Right lobe of liver (tissue), 6 donors: ENCODE measurements around the gene LDB1. TPM values are rescaled to one million over a fixed set of nuclear protein-coding genes. Genes with fewer than 3 reads are reported as not detected.

Experiments
- ATAC-seq, 4 donors: fragments of 200-7000 bp; cut with Tn5 transposase; one replicate each; pipeline ENCODE4 v1.9.1; 2020; ENCODE audit warnings: mild to moderate bottlenecking in 4 of 4, moderate library complexity in 4 of 4
- DNase-seq, 3 donors: peaks; one replicate each; pipeline ENCODE4 v3.0.0-alpha.2; 2020
- H3K27ac ChIP-seq, 3 donors: fragments of 200-600 bp; one replicate each; pipeline ENCODE4 v1.8.0; 2022
- H3K27me3 ChIP-seq, 2 donors: fragments of 200-600 bp; one replicate each; pipeline ENCODE4 v1.8.0; 2022
- H3K36me3 ChIP-seq, 4 donors: fragments of 200-600 bp; sonication (generic) in 1 of 4; one replicate each; pipeline versions ENCODE4 v1.5.1 to v1.8.0; 2017 to 2022; ENCODE audit warnings: control low read depth in 1 of 4
- H3K4me1 ChIP-seq, 4 donors: fragments of 200-600 bp; sonication (generic) in 1 of 4; one replicate each; pipeline versions ENCODE4 v1.5.1 to v1.8.0; 2017 to 2022; ENCODE audit warnings: control low read depth in 1 of 4
- H3K4me3 ChIP-seq, 3 donors: fragments of 200-600 bp; one replicate each; pipeline ENCODE4 v1.8.0; 2022
- H3K9me3 ChIP-seq, 4 donors: fragments of 200-600 bp; sonication (generic) in 1 of 4; one replicate each; pipeline versions ENCODE4 v1.5.1 to v1.8.0; 2017 to 2022; ENCODE audit warnings: control low read depth in 1 of 4
- POLR2A ChIP-seq: fragments of 450-650 bp; IDR thresholded peaks from one replicate; pipeline ENCODE4 v1.6.1; 2017; ENCODE audit warnings: antibody characterized with exemption, mild to moderate bottlenecking
- WGBS: methylation state at CpG from one replicate; pipeline ENCODE4 v1.1.6; 2018; ENCODE audit warnings: low coverage, low lambda C conversion rate; ENCODE audit not compliant: insufficient coverage; ENCODE audit errors: missing lambda C conversion rate; 5-methylcytosine and 5-hydroxymethylcytosine counted together
- intact Hi-C, 2 donors: fragments of 100-400 bp; cut with DNase I; formaldehyde crosslinking; loops; one replicate each; pipeline versions ENCODE4 v1.11.2 to v1.14.1; 2022
- small RNA-seq, 2 experiments: library from RNA; depleted of rRNA; stranded (forward); fragments of <200 nt; gene quantifications; one replicate each; pipeline ENCODE3, GENCODE V24; 2016
- total RNA-seq, 6 experiments: library from RNA; depleted of rRNA in 2 of 6; stranded (reverse); fragments of >200 nt in 2 of 6; fragmentation: NEBNext Ultra II Directional in 3 of 6; extraction: Animal tissue kit (Norgen Biotek cat#: 25700) in 3 of 6; gene quantifications; one replicate each; pipeline versions ENCODE4 v1.1.0 to v1.2.4, GENCODE V29; 2016 to 2023
- TF ChIP-seq, protein P1 (sequence below), 4 donors: fragments of 200-600 bp in 3 of 4; fragments of 450-650 bp in 1 of 4; IDR thresholded peaks; one replicate each; pipeline versions ENCODE4 v1.5.1 to v1.8.0; 2016 to 2022; ENCODE audit warnings: antibody characterized with exemption in 4 of 4, mild to moderate bottlenecking in 2 of 4
- donor health status: DM: no; HTN: yes; CAD: no.
- donor health status: DM: no; HTN: no; CAD: no.
- donor health status: DM: no; HTN: no; CAD: no.
- donor health status: DM: no; HTN: yes; CAD: no.
- donor health status: DM: no; HTN: yes; CAD: no.

The LDB1 gene
- total RNA-seq, 6 experiments from 2014 or later = 11.2 to 14.7 (median 13.0) TPM

DNA sequence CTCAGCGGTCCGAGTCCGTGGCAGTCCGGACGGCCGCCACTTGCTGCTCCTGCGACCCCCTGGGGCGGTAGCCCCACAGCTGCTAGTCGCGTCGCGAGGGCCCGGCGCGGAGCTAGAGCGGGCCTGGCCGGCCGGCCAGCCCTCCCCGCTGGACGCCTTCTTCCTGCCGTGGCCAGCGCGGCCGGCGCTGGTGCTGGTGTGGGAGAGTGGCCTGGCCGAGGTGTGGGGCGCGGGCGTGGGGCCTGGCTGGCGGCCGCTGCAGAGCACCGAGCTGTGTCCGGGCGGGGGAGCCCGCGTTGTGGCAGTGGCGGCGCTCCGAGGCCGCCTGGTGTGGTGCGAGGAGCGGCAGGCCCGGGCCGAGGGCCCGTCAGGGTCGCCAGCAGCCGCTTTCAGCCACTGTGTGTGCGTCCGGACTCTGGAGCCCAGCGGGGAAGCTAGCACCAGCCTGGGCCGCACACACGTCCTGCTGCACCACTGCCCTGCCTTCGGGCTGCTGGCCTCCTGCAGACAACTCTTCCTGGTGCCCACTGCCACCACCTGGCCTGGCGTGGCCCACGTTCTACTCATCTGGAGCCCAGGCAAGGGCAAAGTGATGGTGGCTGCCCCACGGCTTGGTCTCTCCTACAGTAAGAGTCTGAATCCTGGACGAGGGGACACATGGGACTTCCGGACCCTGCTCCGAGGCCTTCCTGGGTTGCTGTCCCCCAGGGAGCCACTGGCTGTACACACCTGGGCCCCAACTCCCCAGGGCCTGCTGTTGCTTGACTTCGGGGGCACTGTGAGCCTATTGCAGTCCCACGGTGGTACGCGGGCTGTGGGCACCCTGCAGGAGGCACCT, 54.4 kb downstream of the LDB1 start:
- H3K4me1 ChIP-seq = peaks cover 0 to 18% (median 4%) of the 10 kb centered on the region in 4 donors
- no peaks in the 10 kb centered on the region for H3K36me3 ChIP-seq
- no peaks in the 10 kb centered on the region for H3K27me3 ChIP-seq
- ATAC-seq (peak; percentile 36 to 58 (median 38)), DNase-seq (peak; percentile 51 to 66 (median 54))
- H3K9me3 ChIP-seq = no peaks in the 10 kb centered on the region
- TF ChIP-seq, protein P1, sequence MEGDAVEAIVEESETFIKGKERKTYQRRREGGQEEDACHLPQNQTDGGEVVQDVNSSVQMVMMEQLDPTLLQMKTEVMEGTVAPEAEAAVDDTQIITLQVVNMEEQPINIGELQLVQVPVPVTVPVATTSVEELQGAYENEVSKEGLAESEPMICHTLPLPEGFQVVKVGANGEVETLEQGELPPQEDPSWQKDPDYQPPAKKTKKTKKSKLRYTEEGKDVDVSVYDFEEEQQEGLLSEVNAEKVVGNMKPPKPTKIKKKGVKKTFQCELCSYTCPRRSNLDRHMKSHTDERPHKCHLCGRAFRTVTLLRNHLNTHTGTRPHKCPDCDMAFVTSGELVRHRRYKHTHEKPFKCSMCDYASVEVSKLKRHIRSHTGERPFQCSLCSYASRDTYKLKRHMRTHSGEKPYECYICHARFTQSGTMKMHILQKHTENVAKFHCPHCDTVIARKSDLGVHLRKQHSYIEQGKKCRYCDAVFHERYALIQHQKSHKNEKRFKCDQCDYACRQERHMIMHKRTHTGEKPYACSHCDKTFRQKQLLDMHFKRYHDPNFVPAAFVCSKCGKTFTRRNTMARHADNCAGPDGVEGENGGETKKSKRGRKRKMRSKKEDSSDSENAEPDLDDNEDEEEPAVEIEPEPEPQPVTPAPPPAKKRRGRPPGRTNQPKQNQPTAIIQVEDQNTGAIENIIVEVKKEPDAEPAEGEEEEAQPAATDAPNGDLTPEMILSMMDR (IDR thresholded peaks at IDR 0.05) = no peak
- peak; percentile 11 for TF ChIP-seq POLR2A
- WGBS = 10% methylated on average over 17 of the region's 63 CpGs
- intact Hi-C loops = no loop called here
- H3K4me3 ChIP-seq = peak overlapping the region; percentile 94 to 100 (median 95)
- H3K27ac ChIP-seq = peak overlapping the region; percentile 73 to 86 (median 84)

GRCh38 chr10:102064868-102065560, 55.2 kb downstream of the LDB1 start, which contains the start of gene HPS6:
HPS6 (plus strand) TSS chr10:102065349; CDS start chr10:102065475, 126 bp downstream.
- ATAC-seq = peak; percentile 98 to 99 (median 98)

GRCh38 chr10:102064503-102064867, 55.7 kb downstream of the LDB1 start:
- peak overlapping the region in 2 of 3 donors; percentile 84 to 86 for H3K27ac ChIP-seq
- peak overlapping the region; percentile 94 to 100 (median 95) for H3K4me3 ChIP-seq
- H3K36me3 ChIP-seq = no peaks in the 10 kb centered on the region
- no peaks in the 10 kb centered on the region for H3K27me3 ChIP-seq
- no peak for ATAC-seq
- H3K4me1 ChIP-seq = peaks cover 0 to 18% (median 4%) of the 10 kb centered on the region in 4 donors
- intact Hi-C loops = no loop called here
- TF ChIP-seq POLR2A = no peak
- TF ChIP-seq, protein P1 (IDR thresholded peaks at IDR 0.05) = no peak
- WGBS = 91% methylated on average over 1 of the region's 2 CpGs
- no peaks in the 10 kb centered on the region for H3K9me3 ChIP-seq
- no peak for DNase-seq

More at GRCh38 chr10:102064868-102065560, 55.2 kb downstream of the LDB1 start, which contains the start of gene HPS6:
- peak within 1 kb of the TSS; percentile 94 to 100 (median 95) for H3K4me3 ChIP-seq
- H3K27ac ChIP-seq = peak within 1 kb of the TSS; percentile 73 to 86 (median 84)
- no peaks in the 10 kb centered on the region for H3K9me3 ChIP-seq
- H3K27me3 ChIP-seq = no peaks in the 10 kb centered on the region
- intact Hi-C loops = no loop called here
- H3K36me3 ChIP-seq = no peaks in the 10 kb centered on the region
- peaks cover 0 to 18% (median 4%) of the 10 kb centered on the region in 4 donors for H3K4me1 ChIP-seq
- WGBS = 20% methylated on average over 6 of the region's 61 CpGs
- TF ChIP-seq, protein P1 (IDR thresholded peaks at IDR 0.05) = peak in 3 of 4 donors; percentile 12 to 43 (median 38)
- peak; percentile 84 for TF ChIP-seq POLR2A
- peak; percentile 95 for DNase-seq

DNA sequence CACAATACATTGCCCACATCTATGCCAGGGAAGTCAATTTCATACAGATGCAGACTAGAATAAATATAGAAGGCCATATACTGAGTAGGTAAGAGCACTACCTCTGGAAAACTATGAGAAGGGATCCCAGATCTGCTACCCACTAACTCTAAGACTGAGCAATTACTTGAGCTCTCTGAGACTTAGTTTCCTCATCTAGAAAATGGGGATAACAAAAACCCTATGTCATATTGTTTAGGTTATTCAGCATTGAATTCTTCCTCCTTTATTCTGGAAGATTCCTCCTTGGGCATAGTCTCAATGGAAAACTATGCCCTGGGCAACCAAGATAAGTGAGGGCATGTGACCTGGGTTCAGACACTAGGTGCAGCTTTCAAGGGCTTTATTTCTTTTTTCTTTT, 60.2 kb downstream of the LDB1 start:
- no peak overlapping the region for H3K4me3 ChIP-seq
- DNase-seq (no peak), ATAC-seq (no peak)
- no peaks in the 10 kb centered on the region for H3K9me3 ChIP-seq
- no peaks in the 10 kb centered on the region for H3K27me3 ChIP-seq
- no peaks in the 10 kb centered on the region for H3K36me3 ChIP-seq
- intact Hi-C loops = no loop called here
- no peak for TF ChIP-seq POLR2A
- TF ChIP-seq, protein P1 (IDR thresholded peaks at IDR 0.05) = no peak
- H3K4me1 ChIP-seq = peaks cover 0 to 3% (median 0%) of the 10 kb centered on the region in 4 donors
- no peak overlapping the region for H3K27ac ChIP-seq

Small RNA genes within 50 kb of the gene (small RNA-seq; reads per million reads assigned to genes)
- 0 reads per million in 2 experiments for gene AL500527.1
- 0 reads per million in 2 experiments for gene AL500527.2

Other genes starting within 250 kb of the LDB1 start
- gene ARMH3, start 64.2 kb downstream of the LDB1 start, total RNA-seq = 10 to 100 TPM in 4 of 6 experiments, 1 to 10 TPM in 2; 8.5 to 13.4 (median 11.6) TPM
- 10 to 100 TPM in 2 of 6 experiments, 1 to 10 TPM in 4; 6.6 to 11.7 (median 8.4) TPM for gene HPS6, start 55.0 kb downstream of the LDB1 start, total RNA-seq
- gene PPRC1, start 12.7 kb upstream of the LDB1 start, total RNA-seq = 10 to 100 TPM in 3 of 6 experiments, 1 to 10 TPM in 3; 7.9 to 18.2 (median 10.3) TPM
- 10 to 100 TPM; 16.0 to 60.2 (median 27.3) TPM for gene NOLC1, start 32.0 kb upstream of the LDB1 start, total RNA-seq
- gene ELOVL3, start 105.9 kb upstream of the LDB1 start, total RNA-seq = not detected
- not detected for gene PITX3, start 121.1 kb upstream of the LDB1 start, total RNA-seq
- gene GBF1, start 125.2 kb upstream of the LDB1 start, total RNA-seq = 10 to 100 TPM; 22.6 to 27.2 (median 23.7) TPM